DOHH2 (cell line): ENCODE measurements around the gene FBN2.

Experiments used
- CTCF ChIP-seq: fragments of 200-600 bp; sonication (generic); IDR thresholded peaks from one replicate; pipeline ENCODE4 v1.5.1; 2014; ENCODE audit warnings: antibody characterized with exemption, mild to moderate bottlenecking, low read depth, low read length; ENCODE audit not compliant: poor library complexity, severe bottlenecking
- EZH2phosphoT487 ChIP-seq: fragments of 200-600 bp; sonication (generic); IDR thresholded peaks from 2 replicates; pipeline ENCODE4 v1.6.1; 2017; ENCODE audit warnings: borderline replicate concordance, mild to moderate bottlenecking, antibody characterized with exemption, low read length, moderate library complexity, mixed read lengths

GRCh38 chr5:128586848-128587247 lies 48.8 kb upstream of the FBN2 start:
- TF ChIP-seq CTCF (no peak), EZH2phosphoT487 (no peak)
